ENCODE measurements around the gene PHACTR4. TPM values are rescaled to one million over a fixed set of nuclear protein-coding genes. Genes with fewer than 3 reads are reported as not detected.
A peak's percentile ranks its signal among the peaks of the same experiment; 100 is the strongest.

PHACTR4 gene
- total RNA-seq, 2 donors from 2014 or later = 49.9 to 65.0 TPM

- no peak for DNase-seq
- no peaks in the 10 kb centered on the region for H3K27me3 Mint-ChIP-seq (ENCODE audit: insufficient read depth)
- peaks cover 6% of the 10 kb centered on the region for H3K4me1 ChIP-seq (ENCODE audit: control insufficient read depth, insufficient read depth, low read length)
- TF ChIP-seq CTCF (conservative IDR thresholded peaks at IDR 0.05) = peak; percentile 42
- 79% methylated on average over 2 of the region's 2 CpGs; no CpG with 5 or more reads in 1 of the 2 experiments for WGBS, 2 experiments (ENCODE audit: insufficient coverage in 1 of 2, insufficient read length in 1 of 2)
- no peak overlapping the region for H3K27ac ChIP-seq (ENCODE audit: low read depth, low read length)
- no peaks in the 10 kb centered on the region for H3K27me3 ChIP-seq (ENCODE audit: control insufficient read depth, insufficient read depth, low read length, poor library complexity, severe bottlenecking)
- peaks cover 15% of the 10 kb centered on the region for H3K36me3 Mint-ChIP-seq (ENCODE audit: low read depth)
- no peak overlapping the region for H3K9ac ChIP-seq (ENCODE audit: extremely low read depth, low read length, poor library complexity, severe bottlenecking)
- peaks cover 10% of the 10 kb centered on the region for H3K4me1 Mint-ChIP-seq
- no peaks in the 10 kb centered on the region for H3K9me3 ChIP-seq (ENCODE audit: control insufficient read depth, low read length)
- no peak overlapping the region for H3K4me3 Mint-ChIP-seq
- no peak overlapping the region for H3K4me3 ChIP-seq (ENCODE audit: low read length)
- no peak overlapping the region for H3K27ac Mint-ChIP-seq
- H3K36me3 ChIP-seq (ENCODE audit: control insufficient read depth, insufficient read depth, low read length) = peaks cover 8% of the 10 kb centered on the region
- H3K9me3 Mint-ChIP-seq = no peaks in the 10 kb centered on the region
Measured at GRCh38 chr1:28436211-28436769, 66.8 kb downstream of the PHACTR4 start.

GRCh38 chr1:28437264-28437923 is 67.9 kb downstream of the PHACTR4 start:
- H3K27me3 Mint-ChIP-seq (ENCODE audit: insufficient read depth) = no peaks in the 10 kb centered on the region
- H3K27ac ChIP-seq (ENCODE audit: low read depth, low read length) = peak overlapping the region; percentile 4
- H3K9me3 ChIP-seq (ENCODE audit: control insufficient read depth, low read length) = no peaks in the 10 kb centered on the region
- no peak overlapping the region for H3K4me3 Mint-ChIP-seq
- no peaks in the 10 kb centered on the region for H3K9me3 Mint-ChIP-seq
- 92 to 93% methylated on average over 2 to 3 of the region's 3 CpGs for WGBS, 2 experiments (ENCODE audit: insufficient coverage in 1 of 2, insufficient read length in 1 of 2)
- H3K4me1 Mint-ChIP-seq = peaks cover 10% of the 10 kb centered on the region
- H3K9ac ChIP-seq (ENCODE audit: extremely low read depth, low read length, poor library complexity, severe bottlenecking) = no peak overlapping the region
- H3K27ac Mint-ChIP-seq = no peak overlapping the region
- no peak overlapping the region for H3K4me3 ChIP-seq (ENCODE audit: low read length)
- H3K36me3 ChIP-seq (ENCODE audit: control insufficient read depth, insufficient read depth, low read length) = peaks cover 8% of the 10 kb centered on the region
- TF ChIP-seq CTCF (conservative IDR thresholded peaks at IDR 0.05) = peak; percentile 4
- peak; percentile 44 for DNase-seq
- H3K27me3 ChIP-seq (ENCODE audit: control insufficient read depth, insufficient read depth, low read length, poor library complexity, severe bottlenecking) = no peaks in the 10 kb centered on the region
- peaks cover 18% of the 10 kb centered on the region for H3K36me3 Mint-ChIP-seq (ENCODE audit: low read depth)
- H3K4me1 ChIP-seq (ENCODE audit: control insufficient read depth, insufficient read depth, low read length) = peaks cover 6% of the 10 kb centered on the region

GRCh38 chr1:28437924-28438699 is 68.6 kb downstream of the PHACTR4 start:
- Mint-ChIP-seq H3K4me1 (peaks cover 10% of the 10 kb centered on the region), H3K4me3 (no peak overlapping the region), H3K36me3 (ENCODE audit: low read depth) (peaks cover 22% of the 10 kb centered on the region), H3K9me3 (peaks cover 2% of the 10 kb centered on the region), H3K27ac (no peak overlapping the region), H3K27me3 (ENCODE audit: insufficient read depth) (no peaks in the 10 kb centered on the region)
- WGBS, 2 experiments (ENCODE audit: insufficient coverage in 1 of 2, insufficient read length in 1 of 2) = 73 to 85% methylated on average over 5 to 9 of the region's 10 CpGs
- no peak for TF ChIP-seq CTCF (conservative IDR thresholded peaks at IDR 0.05)
- no peaks in the 10 kb centered on the region for H3K9me3 ChIP-seq (ENCODE audit: control insufficient read depth, low read length)
- H3K4me3 ChIP-seq (ENCODE audit: low read length) = no peak overlapping the region
- no peak overlapping the region for H3K9ac ChIP-seq (ENCODE audit: extremely low read depth, low read length, poor library complexity, severe bottlenecking)
- no peaks in the 10 kb centered on the region for H3K27me3 ChIP-seq (ENCODE audit: control insufficient read depth, insufficient read depth, low read length, poor library complexity, severe bottlenecking)
- H3K27ac ChIP-seq (ENCODE audit: low read depth, low read length) = peak overlapping the region; percentile 58
- peaks cover 8% of the 10 kb centered on the region for H3K36me3 ChIP-seq (ENCODE audit: control insufficient read depth, insufficient read depth, low read length)
- peaks cover 6% of the 10 kb centered on the region for H3K4me1 ChIP-seq (ENCODE audit: control insufficient read depth, insufficient read depth, low read length)
- DNase-seq = peak; percentile 58

Data from endodermal cell (in vitro differentiated cells).